H9 (cell line): ENCODE data around the gene TGM2. TPM values are rescaled to one million over a fixed set of nuclear protein-coding genes. Genes with fewer than 3 reads are reported as not detected.
A peak's percentile ranks its signal among the peaks of the same experiment; 100 is the strongest.

Experiments used
- DNase-seq: peaks from one replicate; pipeline ENCODE4 v3.0.0-alpha.2; 2017
- H2AFZ ChIP-seq: one replicate; pipeline ENCODE4 v1.6.1; 2013; ENCODE audit warnings: mild to moderate bottlenecking, low read length, control low read depth, moderate library complexity
- H2AK5ac ChIP-seq: 2 replicates; pipeline ENCODE4 v1.6.1; 2013; ENCODE audit warnings: low read length, control low read depth, mixed read lengths; ENCODE audit not compliant: insufficient read length
- H2BK120ac ChIP-seq: one replicate; pipeline ENCODE4 v1.6.1; 2013; ENCODE audit warnings: low read depth, mild to moderate bottlenecking, low read length, control low read depth, inconsistent platforms; ENCODE audit not compliant: poor library complexity, severe bottlenecking
- H2BK12ac ChIP-seq: 2 replicates; pipeline ENCODE4 v1.6.1; 2013; ENCODE audit warnings: low read length, control low read depth, mixed read lengths, low read depth; ENCODE audit not compliant: insufficient read length
- H2BK15ac ChIP-seq: 2 replicates; pipeline ENCODE4 v1.6.1; 2013; ENCODE audit warnings: low read depth, low read length, control low read depth
- H2BK20ac ChIP-seq: one replicate; pipeline ENCODE4 v1.6.1; 2013; ENCODE audit warnings: low read depth, mild to moderate bottlenecking, low read length, control low read depth, inconsistent platforms; ENCODE audit not compliant: poor library complexity, severe bottlenecking
- H2BK5ac ChIP-seq: 2 replicates; pipeline ENCODE4 v1.6.1; 2013; ENCODE audit warnings: low read length, control low read depth, mixed read lengths; ENCODE audit not compliant: insufficient read length
- H3K14ac ChIP-seq: 2 replicates; pipeline ENCODE4 v1.6.1; 2013; ENCODE audit warnings: low read length, control low read depth; ENCODE audit not compliant: insufficient read depth
- H3K18ac ChIP-seq: 2 replicates; pipeline ENCODE4 v1.6.1; 2013; ENCODE audit warnings: low read depth, mild to moderate bottlenecking, mixed read lengths, low read length, control low read depth; ENCODE audit not compliant: insufficient read length
- H3K23ac ChIP-seq: 2 replicates; pipeline ENCODE4 v1.6.1; 2013; ENCODE audit warnings: low read length, control low read depth, mixed read lengths, low read depth; ENCODE audit not compliant: insufficient read length
- H3K23me2 ChIP-seq: 2 replicates; pipeline ENCODE4 v1.6.1; 2013; ENCODE audit warnings: low read depth, mild to moderate bottlenecking, mixed read lengths, low read length, control low read depth; ENCODE audit not compliant: insufficient read length, poor library complexity, severe bottlenecking
- H3K27ac ChIP-seq: 2 replicates; pipeline ENCODE4 v1.5.1; 2013; ENCODE audit warnings: low read length, control low read depth, mixed read lengths, low read depth; ENCODE audit not compliant: insufficient read length
- H3K27me3 ChIP-seq: 2 replicates; pipeline ENCODE4 v1.6.1; 2013; ENCODE audit warnings: low read length, control low read depth, inconsistent platforms; ENCODE audit not compliant: insufficient read depth
- H3K4ac ChIP-seq: 2 replicates; pipeline ENCODE4 v1.6.1; 2013; ENCODE audit warnings: low read depth, mild to moderate bottlenecking, control low read depth, inconsistent platforms, low read length, moderate library complexity
- H3K4me1 ChIP-seq: 2 replicates; pipeline ENCODE4 v1.6.1; 2013; ENCODE audit warnings: low read length, control low read depth, inconsistent platforms; ENCODE audit not compliant: insufficient read depth
- H3K4me2 ChIP-seq: 2 replicates; pipeline ENCODE4 v1.6.1; 2013; ENCODE audit warnings: low read length, control low read depth, mixed read lengths; ENCODE audit not compliant: insufficient read length, insufficient read depth
- H3K56ac ChIP-seq: 2 replicates; pipeline ENCODE4 v1.6.1; 2013; ENCODE audit warnings: low read depth, mild to moderate bottlenecking, mixed read lengths, low read length, control low read depth; ENCODE audit not compliant: insufficient read length
- H3K79me1 ChIP-seq: 2 replicates; pipeline ENCODE4 v1.6.1; 2013; ENCODE audit warnings: low read depth, mild to moderate bottlenecking, moderate library complexity, low read length, control low read depth, inconsistent platforms; ENCODE audit not compliant: insufficient read depth, poor library complexity, severe bottlenecking
- H3K79me2 ChIP-seq: 2 replicates; pipeline ENCODE4 v1.6.1; 2013; ENCODE audit warnings: low read length, control low read depth, inconsistent platforms; ENCODE audit not compliant: insufficient read depth
- H3K9ac ChIP-seq: 2 replicates; pipeline ENCODE4 v1.6.1; 2013; ENCODE audit warnings: low read length, control low read depth, mixed read lengths; ENCODE audit not compliant: insufficient read length; ENCODE audit errors: extremely low read depth
- H3K9me3 ChIP-seq: one replicate; pipeline ENCODE4 v1.6.1; 2013; ENCODE audit warnings: low read depth, low read length, inconsistent platforms; ENCODE audit not compliant: control insufficient read depth
- H3T11ph ChIP-seq: one replicate; pipeline ENCODE4 v1.6.1; 2013; ENCODE audit warnings: mild to moderate bottlenecking, low read length, control low read depth, inconsistent platforms
- H4K20me1 ChIP-seq: one replicate; pipeline ENCODE4 v1.6.1; 2013; ENCODE audit not compliant: control insufficient read depth, insufficient read length, insufficient read depth
- H4K5ac ChIP-seq: 2 replicates; pipeline ENCODE4 v1.6.1; 2013; ENCODE audit warnings: low read depth, mild to moderate bottlenecking, mixed read lengths, low read length, control low read depth; ENCODE audit not compliant: insufficient read length
- H4K8ac ChIP-seq: replicated peaks from 2 replicates; pipeline ENCODE4 v1.6.1; 2013; ENCODE audit warnings: low read length, control low read depth, mixed read lengths, low read depth; ENCODE audit not compliant: insufficient read length
- H4K91ac ChIP-seq: 2 replicates; pipeline ENCODE4 v1.6.1; 2013; ENCODE audit warnings: low read depth, mild to moderate bottlenecking, moderate library complexity, mixed read lengths, low read length, control low read depth; ENCODE audit not compliant: insufficient read length
- H3K27ac Mint-ChIP-seq, 3 experiments: 2 replicates in 2 of 3; 3 replicates in 1 of 3; pipeline ENCODE4 v1.8.0; 2020 to 2021; ENCODE audit warnings: mixed read lengths in 3 of 3, mild to moderate bottlenecking in 1 of 3, moderate library complexity in 1 of 3
- H3K27me3 Mint-ChIP-seq: 2 replicates; pipeline ENCODE4 v1.8.0; 2021; ENCODE audit warnings: low read depth, mild to moderate bottlenecking, moderate library complexity, mixed read lengths
- H3K36me3 Mint-ChIP-seq, 3 experiments: 2 replicates in 2 of 3; 3 replicates in 1 of 3; pipeline ENCODE4 v1.8.0; 2020 to 2021; ENCODE audit warnings: low read depth in 3 of 3, mixed read lengths in 3 of 3; ENCODE audit not compliant: insufficient read depth in 1 of 3
- H3K4me1 Mint-ChIP-seq, 2 experiments: 2 replicates each; pipeline ENCODE4 v1.8.0; 2020; ENCODE audit warnings: mixed read lengths in 2 of 2
- H3K4me3 Mint-ChIP-seq, 2 experiments: 2 replicates in 1 of 2; 3 replicates in 1 of 2; pipeline ENCODE4 v1.8.0; 2020 to 2021; ENCODE audit warnings: mild to moderate bottlenecking in 2 of 2, mixed read lengths in 2 of 2, moderate library complexity in 1 of 2
- H3K9me3 Mint-ChIP-seq, 2 experiments: 2 replicates in 1 of 2; 3 replicates in 1 of 2; pipeline ENCODE4 v1.8.0; 2020; ENCODE audit warnings: mild to moderate bottlenecking in 2 of 2, mixed read lengths in 2 of 2, moderate library complexity in 1 of 2
- WGBS: extraction: QIAGEN DNeasy Blood & Tissue Kit; methylation state at CpG from one replicate; pipeline ENCODE4 v1.1.7; 2013; ENCODE audit warnings: missing lambda C conversion rate, low lambda C conversion rate, mixed read lengths; ENCODE audit not compliant: insufficient read length; ENCODE audit errors: extremely low coverage; 5-methylcytosine and 5-hydroxymethylcytosine counted together
- total RNA-seq: library from RNA; stranded (reverse); gene quantifications from 2 replicates; pipeline ENCODE4 v1.2.1, GENCODE V29; 2021
- TF ChIP-seq, protein P1 (sequence below): fragments of 200-600 bp; sonication (generic); conservative IDR thresholded peaks from 3 replicates; pipeline ENCODE4 v1.8.0; 2021; ENCODE audit warnings: antibody characterized with exemption, mild to moderate bottlenecking

The TGM2 gene
- total RNA-seq, 1 experiment from 2014 or later, result 1.1 TPM

- Histone ChIP-seq H4K5ac (no peak overlapping the region), H3K56ac (no peak overlapping the region), H3K4me1 (no peaks in the 10 kb centered on the region), H3K27ac (no peak overlapping the region), H4K8ac (no peak overlapping the region), H3K18ac (no peak overlapping the region), H3K27me3 (no peaks in the 10 kb centered on the region), H3T11ph (no peak overlapping the region), H2BK15ac (no peak overlapping the region), H2BK5ac (no peak overlapping the region), H2BK12ac (no peak overlapping the region), H3K23me2 (no peaks in the 10 kb centered on the region), H3K9me3 (no peaks in the 10 kb centered on the region), H3K4me2 (no peak overlapping the region), H2AFZ (no peak overlapping the region), H3K4ac (no peak overlapping the region), H3K14ac (no peak overlapping the region), H4K91ac (no peak overlapping the region), H3K9ac (no peak overlapping the region), H2BK20ac (no peak overlapping the region), H3K79me1 (no peaks in the 10 kb centered on the region), H4K20me1 (no peaks in the 10 kb centered on the region), H2BK120ac (no peak overlapping the region), H3K79me2 (no peaks in the 10 kb centered on the region), H3K23ac (no peak overlapping the region), H2AK5ac (no peak overlapping the region)
- H3K4me1 Mint-ChIP-seq, result peaks cover 6 to 13% of the 10 kb centered on the region in 2 experiments
- WGBS, result no CpG with 5 or more reads among the region's 9 CpGs
- TF ChIP-seq, protein P1, sequence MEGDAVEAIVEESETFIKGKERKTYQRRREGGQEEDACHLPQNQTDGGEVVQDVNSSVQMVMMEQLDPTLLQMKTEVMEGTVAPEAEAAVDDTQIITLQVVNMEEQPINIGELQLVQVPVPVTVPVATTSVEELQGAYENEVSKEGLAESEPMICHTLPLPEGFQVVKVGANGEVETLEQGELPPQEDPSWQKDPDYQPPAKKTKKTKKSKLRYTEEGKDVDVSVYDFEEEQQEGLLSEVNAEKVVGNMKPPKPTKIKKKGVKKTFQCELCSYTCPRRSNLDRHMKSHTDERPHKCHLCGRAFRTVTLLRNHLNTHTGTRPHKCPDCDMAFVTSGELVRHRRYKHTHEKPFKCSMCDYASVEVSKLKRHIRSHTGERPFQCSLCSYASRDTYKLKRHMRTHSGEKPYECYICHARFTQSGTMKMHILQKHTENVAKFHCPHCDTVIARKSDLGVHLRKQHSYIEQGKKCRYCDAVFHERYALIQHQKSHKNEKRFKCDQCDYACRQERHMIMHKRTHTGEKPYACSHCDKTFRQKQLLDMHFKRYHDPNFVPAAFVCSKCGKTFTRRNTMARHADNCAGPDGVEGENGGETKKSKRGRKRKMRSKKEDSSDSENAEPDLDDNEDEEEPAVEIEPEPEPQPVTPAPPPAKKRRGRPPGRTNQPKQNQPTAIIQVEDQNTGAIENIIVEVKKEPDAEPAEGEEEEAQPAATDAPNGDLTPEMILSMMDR, result no peak
- no peak overlapping the region for H3K4me3 Mint-ChIP-seq
- peak overlapping the region in 1 of 3 experiments; percentile 34; a peak in 1 of 7 replicates for H3K27ac Mint-ChIP-seq
- DNase-seq, result no peak
- peaks cover 11% of the 10 kb centered on the region for H3K27me3 Mint-ChIP-seq
- peaks cover 0 to 5% (median 4%) of the 10 kb centered on the region in 3 experiments; a peak in 1 of 7 replicates for H3K36me3 Mint-ChIP-seq
- H3K9me3 Mint-ChIP-seq, result peaks cover 5 to 6% of the 10 kb centered on the region in 2 experiments
These were observed 27.3 kb upstream of the TGM2 start for GRCh38 chr20:38192323-38192885.
